Vagina (tissue), 2 donors: Measurements from ENCODE around the gene CDC14A. TPM values are rescaled to one million over a fixed set of nuclear protein-coding genes. Genes with fewer than 3 reads are reported as not detected.

Experiments used
- DNase-seq, 2 donors: peaks; one replicate each; pipeline ENCODE4 v3.0.0-alpha.2; 2017; ENCODE audit errors: extremely low spot score in 2 of 2
- H3K27ac ChIP-seq: fragments of 200-600 bp; sonication (generic); one replicate; pipeline ENCODE4 v1.5.1; 2019
- H3K27me3 ChIP-seq: fragments of 200-600 bp; sonication (generic); one replicate; pipeline ENCODE4 v1.5.1; 2019
- H3K36me3 ChIP-seq, 2 donors: fragments of 200-600 bp; sonication (generic); one replicate each; pipeline ENCODE4 v1.5.1; 2017 to 2019
- H3K4me1 ChIP-seq: fragments of 200-600 bp; sonication (generic); one replicate; pipeline ENCODE4 v1.5.1; 2019
- H3K4me3 ChIP-seq, 2 donors: fragments of 200-600 bp; sonication (generic); 1 replicate in 1 of 2; 2 replicates in 1 of 2; pipeline ENCODE4 v1.5.1; 2016 to 2019
- H3K9me3 ChIP-seq: fragments of 200-600 bp; sonication (generic); one replicate; pipeline ENCODE4 v1.5.1; 2019
- CTCF ChIP-seq, 3 experiments: fragments of 450-650 bp in 2 of 3; fragments of 200-600 bp in 1 of 3; sonication (generic) in 1 of 3; IDR thresholded peaks; one replicate each; pipeline ENCODE4 v1.5.1; 2017 to 2019; ENCODE audit warnings: antibody characterized with exemption in 3 of 3, mild to moderate bottlenecking in 2 of 3, moderate library complexity in 2 of 3
- POLR2A ChIP-seq, 2 donors: fragments of 450-650 bp; IDR thresholded peaks; one replicate each; pipeline ENCODE4 v1.6.1; 2017; ENCODE audit warnings: antibody characterized with exemption in 2 of 2, mild to moderate bottlenecking in 2 of 2, moderate library complexity in 2 of 2
- POLR2AphosphoS5 ChIP-seq, 2 donors: sonication (generic); formaldehyde crosslinking; IDR thresholded peaks; one replicate each; pipeline ENCODE4 v1.9.0; 2017; ENCODE audit warnings: antibody characterized with exemption in 2 of 2, mild to moderate bottlenecking in 2 of 2, low read depth in 1 of 2; ENCODE audit not compliant: insufficient read depth in 1 of 2
- intact Hi-C: fragments of 100-400 bp; cut with DNase I; formaldehyde crosslinking; loops from one replicate; pipeline ENCODE4 v1.15.1; 2023
- total RNA-seq: library from RNA; depleted of rRNA; stranded (reverse); fragments of >200 nt; gene quantifications from one replicate; pipeline ENCODE4 v1.2.3, GENCODE V29; 2016

The CDC14A gene
- total RNA-seq, 1 donor from 2014 or later: 14.5 TPM

GRCh38 chr1:100512803-100513352, 160.6 kb downstream of the CDC14A start:
- no peaks in the 10 kb centered on the region for H3K4me1 ChIP-seq
- no peaks in the 10 kb centered on the region for H3K27me3 ChIP-seq
- TF ChIP-seq POLR2AphosphoS5 (IDR thresholded peaks at IDR 0.05; ENCODE audit: insufficient read depth in 1 of 2, low read depth in 1 of 2) (no peak), POLR2A (IDR thresholded peaks at IDR 0.05) (no peak), CTCF (IDR thresholded peaks at IDR 0.05) (no peak)
- H3K4me3 ChIP-seq: no peak overlapping the region
- DNase-seq: no peak
- no peak overlapping the region for H3K27ac ChIP-seq
- intact Hi-C loops: no loop called here
- H3K9me3 ChIP-seq: no peaks in the 10 kb centered on the region
- no peaks in the 10 kb centered on the region for H3K36me3 ChIP-seq

- TF ChIP-seq POLR2A (IDR thresholded peaks at IDR 0.05): no peak
- no peak for TF ChIP-seq POLR2AphosphoS5 (IDR thresholded peaks at IDR 0.05; ENCODE audit: insufficient read depth in 1 of 2, low read depth in 1 of 2)
- TF ChIP-seq CTCF (IDR thresholded peaks at IDR 0.05): no peak
- Histone ChIP-seq H3K9me3 (no peaks in the 10 kb centered on the region), H3K4me1 (no peaks in the 10 kb centered on the region), H3K4me3 (no peak overlapping the region), H3K36me3 (no peaks in the 10 kb centered on the region), H3K27ac (no peak overlapping the region), H3K27me3 (no peaks in the 10 kb centered on the region)
- intact Hi-C loops: no loop called here
- no peak for DNase-seq
These were observed 164.6 kb downstream of the CDC14A start for GRCh38 chr1:100516857-100517256.

GRCh38 chr1:100517515-100517914, 165.2 kb downstream of the CDC14A start:
- Histone ChIP-seq H3K4me1 (no peaks in the 10 kb centered on the region), H3K4me3 (no peak overlapping the region), H3K36me3 (no peaks in the 10 kb centered on the region), H3K27me3 (no peaks in the 10 kb centered on the region), H3K9me3 (no peaks in the 10 kb centered on the region), H3K27ac (no peak overlapping the region)
- TF ChIP-seq POLR2A (IDR thresholded peaks at IDR 0.05): no peak
- no peak for TF ChIP-seq POLR2AphosphoS5 (IDR thresholded peaks at IDR 0.05; ENCODE audit: insufficient read depth in 1 of 2, low read depth in 1 of 2)
- TF ChIP-seq CTCF (IDR thresholded peaks at IDR 0.05): no peak
- no peak for DNase-seq
- intact Hi-C loops: no loop called here

- H3K27me3 ChIP-seq: no peaks in the 10 kb centered on the region
- intact Hi-C loops: no loop called here
- H3K36me3 ChIP-seq: no peaks in the 10 kb centered on the region
- no peak overlapping the region for H3K4me3 ChIP-seq
- DNase-seq: no peak
- no peaks in the 10 kb centered on the region for H3K9me3 ChIP-seq
- no peak for TF ChIP-seq CTCF (IDR thresholded peaks at IDR 0.05)
- no peak for TF ChIP-seq POLR2A (IDR thresholded peaks at IDR 0.05)
- TF ChIP-seq POLR2AphosphoS5 (IDR thresholded peaks at IDR 0.05; ENCODE audit: insufficient read depth in 1 of 2, low read depth in 1 of 2): no peak
- no peaks in the 10 kb centered on the region for H3K4me1 ChIP-seq
- H3K27ac ChIP-seq: no peak overlapping the region
These were observed 165.7 kb downstream of the CDC14A start for GRCh38 chr1:100518023-100518422.

GRCh38 chr1:100523038-100523652, 170.8 kb downstream of the CDC14A start:
- TF ChIP-seq CTCF (IDR thresholded peaks at IDR 0.05): no peak
- TF ChIP-seq POLR2AphosphoS5 (IDR thresholded peaks at IDR 0.05; ENCODE audit: insufficient read depth in 1 of 2, low read depth in 1 of 2): no peak
- no peak for TF ChIP-seq POLR2A (IDR thresholded peaks at IDR 0.05)
- no peak for DNase-seq
- Histone ChIP-seq H3K4me3 (no peak overlapping the region), H3K27me3 (no peaks in the 10 kb centered on the region), H3K4me1 (no peaks in the 10 kb centered on the region), H3K9me3 (no peaks in the 10 kb centered on the region), H3K36me3 (no peaks in the 10 kb centered on the region), H3K27ac (no peak overlapping the region)
- intact Hi-C loops: no loop called here
